GM12892 (cell line): Measurements from ENCODE around the gene PIM1.

Experiments used
- POLR2A ChIP-seq: IDR thresholded peaks from 2 replicates; pipeline ENCODE4 v1.6.1; 2011; ENCODE audit warnings: low read depth, low read length, control low read depth
- POLR2AphosphoS5 ChIP-seq: IDR thresholded peaks from 2 replicates; pipeline ENCODE4 v1.6.1; 2011; ENCODE audit warnings: low read depth, low read length, control low read depth
- TAF1 ChIP-seq: IDR thresholded peaks from 2 replicates; pipeline ENCODE4 v1.6.1; 2011; ENCODE audit warnings: low read depth, mild to moderate bottlenecking, control low read depth, low read length, borderline replicate concordance

- TF ChIP-seq POLR2A (no peak), POLR2AphosphoS5 (no peak), TAF1 (no peak)
Observed at GRCh38 chr6:37121556-37121955, 48.4 kb upstream of the PIM1 start.
